Activated T-helper 2 cell treated with anti-CD3 and anti-CD28 coated beads, Interferon-gamma antibody, Interleukin-2, Interleukin-4, amounts not matched to agents 10 μg/mL and 5 μg/mL and 100 μg/mL, durations not matched to agents 14 hours and 24 hours and 36 hours (primary cell): Measurements from ENCODE around the gene EZR. TPM values are rescaled to one million over a fixed set of nuclear protein-coding genes. Genes with fewer than 3 reads are reported as not detected.
A peak's percentile ranks its signal among the peaks of the same experiment; 100 is the strongest.

Source experiments
- DNase-seq: peaks from one replicate; pipeline ENCODE4 v3.0.0; 2021; ENCODE audit warnings: low spot score
- H3K27ac Mint-ChIP-seq: one replicate; pipeline ENCODE4 v1.8.0; 2021; ENCODE audit warnings: mixed read lengths
- H3K27me3 Mint-ChIP-seq: one replicate; pipeline ENCODE4 v1.8.0; 2021; ENCODE audit warnings: low read depth, mixed read lengths
- H3K36me3 Mint-ChIP-seq: one replicate; pipeline ENCODE4 v1.8.0; 2021; ENCODE audit warnings: low read depth, mixed read lengths
- H3K4me1 Mint-ChIP-seq: one replicate; pipeline ENCODE4 v1.8.0; 2021; ENCODE audit warnings: low read depth, mixed read lengths
- H3K4me3 Mint-ChIP-seq: one replicate; pipeline ENCODE4 v1.8.0; 2021; ENCODE audit warnings: low read depth, mild to moderate bottlenecking, moderate library complexity, mixed read lengths
- H3K9me3 Mint-ChIP-seq: one replicate; pipeline ENCODE4 v1.8.0; 2021; ENCODE audit warnings: mixed read lengths
- intact Hi-C: fragments of 100-400 bp; cut with micrococcal nuclease; formaldehyde crosslinking; loops from one replicate; pipeline ENCODE4 v1.15.1; 2023
- total RNA-seq: library from RNA; stranded (reverse); gene quantifications from 2 replicates; pipeline ENCODE4 v1.2.3, GENCODE V29; 2022

The EZR gene
- total RNA-seq, 1 donor from 2014 or later = 204 TPM

GRCh38 chr6:158764183-158764849 is 54.9 kb downstream of the EZR start:
- Mint-ChIP-seq H3K9me3 (no peaks in the 10 kb centered on the region), H3K4me1 (peaks cover 2% of the 10 kb centered on the region), H3K36me3 (peaks cover 89% of the 10 kb centered on the region), H3K27ac (peak overlapping the region; percentile 17), H3K27me3 (no peaks in the 10 kb centered on the region), H3K4me3 (no peak overlapping the region)
- intact Hi-C loops = no loop called here
- DNase-seq = no peak

- Mint-ChIP-seq H3K36me3 (peaks cover 89% of the 10 kb centered on the region), H3K4me3 (no peak overlapping the region), H3K27me3 (no peaks in the 10 kb centered on the region), H3K27ac (peak overlapping the region; percentile 17), H3K4me1 (peaks cover 2% of the 10 kb centered on the region), H3K9me3 (no peaks in the 10 kb centered on the region)
- no peak for DNase-seq
- intact Hi-C loops = no loop called here
These were observed 55.6 kb downstream of the EZR start for GRCh38 chr6:158763434-158764182.

DNA sequence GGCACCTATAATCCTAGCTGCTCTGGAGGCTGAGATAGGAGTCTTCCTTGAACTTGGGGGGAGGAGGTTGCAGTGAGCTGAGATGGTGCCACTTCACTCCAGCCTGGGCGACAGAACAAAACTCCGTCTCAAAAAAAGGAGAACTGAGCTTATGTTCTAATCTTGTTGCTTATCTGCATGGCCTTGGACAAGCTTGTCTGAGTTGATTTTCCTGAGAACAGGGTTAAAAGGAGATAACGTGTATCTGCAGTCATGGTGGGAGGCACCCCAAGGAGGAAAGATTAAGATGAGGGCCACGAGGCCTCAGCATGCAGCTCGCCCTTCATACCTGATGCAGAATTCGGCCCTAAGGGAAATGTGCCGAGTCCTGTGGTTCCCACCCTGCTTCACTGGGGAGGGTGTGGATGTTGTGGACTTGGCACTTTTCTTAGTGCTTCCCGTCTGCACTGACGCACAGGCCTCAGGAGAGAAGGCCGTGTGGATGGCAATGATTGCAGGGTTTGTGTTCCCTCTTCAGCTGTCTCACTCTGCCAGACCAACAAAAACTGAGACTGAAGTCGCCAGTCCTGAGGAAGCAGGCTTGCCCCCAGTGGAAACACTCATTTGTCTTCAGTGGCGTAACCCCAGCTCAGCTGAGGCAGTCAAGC is 56.3 kb downstream of the EZR start:
- no peak overlapping the region for H3K4me3 Mint-ChIP-seq
- peaks cover 2% of the 10 kb centered on the region for H3K4me1 Mint-ChIP-seq
- H3K27me3 Mint-ChIP-seq = no peaks in the 10 kb centered on the region
- intact Hi-C loops = no loop called here
- H3K27ac Mint-ChIP-seq = no peak overlapping the region
- no peak for DNase-seq
- H3K9me3 Mint-ChIP-seq = no peaks in the 10 kb centered on the region
- peaks cover 89% of the 10 kb centered on the region for H3K36me3 Mint-ChIP-seq

DNA sequence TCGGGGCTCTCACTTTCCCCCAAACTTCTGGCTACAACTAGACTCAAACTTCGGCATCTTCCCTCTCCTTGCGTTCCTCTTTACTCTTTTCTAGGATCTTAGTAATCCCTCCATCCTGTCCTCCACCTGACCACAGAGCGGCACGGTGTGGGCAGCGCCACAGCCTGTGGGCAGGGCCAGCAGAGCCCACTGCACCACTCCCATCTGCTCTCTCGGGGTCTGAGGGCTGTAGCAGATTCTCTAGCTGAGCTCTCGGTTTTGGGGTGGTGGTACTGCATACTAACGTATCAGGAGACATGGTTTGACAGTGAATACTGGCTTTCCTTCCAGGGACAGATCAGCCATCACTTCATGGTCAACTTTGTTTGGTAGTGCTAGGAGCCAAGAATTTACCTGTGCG is 57.4 kb downstream of the EZR start:
- DNase-seq = no peak
- Mint-ChIP-seq H3K9me3 (no peaks in the 10 kb centered on the region), H3K4me3 (no peak overlapping the region), H3K27me3 (no peaks in the 10 kb centered on the region), H3K36me3 (peaks cover 87% of the 10 kb centered on the region), H3K4me1 (no peaks in the 10 kb centered on the region), H3K27ac (peak overlapping the region; percentile 62)
- intact Hi-C loops = no loop called here

DNA sequence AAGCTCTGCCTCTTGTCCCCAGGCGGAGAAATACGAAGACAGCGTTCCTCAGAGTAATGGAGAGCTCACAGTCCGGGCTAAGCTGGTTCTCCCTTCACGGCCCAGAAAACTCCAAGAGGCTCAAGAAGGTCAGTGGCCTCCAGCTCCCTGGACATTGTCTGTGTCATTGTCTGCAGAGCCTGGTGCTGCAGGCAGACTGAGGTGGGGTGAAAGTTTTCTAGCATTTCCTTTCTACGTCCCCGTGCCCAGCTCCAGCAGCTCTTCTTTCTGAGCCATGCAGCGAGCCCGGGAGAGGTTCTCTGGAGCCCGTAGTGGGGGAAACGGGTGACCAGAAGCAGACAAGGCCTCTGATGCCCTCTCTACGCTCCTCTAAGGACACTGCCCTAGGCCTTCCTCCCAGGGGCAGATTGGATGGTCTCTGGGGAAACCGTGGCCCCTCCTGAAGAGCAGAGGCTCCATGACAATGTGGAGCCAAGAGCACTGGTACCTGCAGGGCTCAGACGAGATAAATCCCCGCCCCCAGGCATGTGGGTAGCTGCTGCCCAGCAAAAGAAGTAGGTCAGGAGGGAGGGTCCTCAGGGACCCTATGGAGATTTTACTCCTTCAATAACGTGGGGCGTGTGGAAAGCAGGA is 58.4 kb downstream of the EZR start:
- no peak for DNase-seq
- intact Hi-C loops = no loop called here
- Mint-ChIP-seq H3K27me3 (no peaks in the 10 kb centered on the region), H3K9me3 (no peaks in the 10 kb centered on the region), H3K27ac (peak overlapping the region; percentile 33), H3K4me3 (no peak overlapping the region), H3K4me1 (no peaks in the 10 kb centered on the region), H3K36me3 (peaks cover 85% of the 10 kb centered on the region)

GRCh38 chr6:158759966-158760617 is 59.1 kb downstream of the EZR start:
- no peaks in the 10 kb centered on the region for H3K9me3 Mint-ChIP-seq
- no peak overlapping the region for H3K27ac Mint-ChIP-seq
- H3K36me3 Mint-ChIP-seq = peaks cover 86% of the 10 kb centered on the region
- no peaks in the 10 kb centered on the region for H3K4me1 Mint-ChIP-seq
- H3K4me3 Mint-ChIP-seq = no peak overlapping the region
- H3K27me3 Mint-ChIP-seq = no peaks in the 10 kb centered on the region
- no peak for DNase-seq
- intact Hi-C loops = no loop called here

DNA sequence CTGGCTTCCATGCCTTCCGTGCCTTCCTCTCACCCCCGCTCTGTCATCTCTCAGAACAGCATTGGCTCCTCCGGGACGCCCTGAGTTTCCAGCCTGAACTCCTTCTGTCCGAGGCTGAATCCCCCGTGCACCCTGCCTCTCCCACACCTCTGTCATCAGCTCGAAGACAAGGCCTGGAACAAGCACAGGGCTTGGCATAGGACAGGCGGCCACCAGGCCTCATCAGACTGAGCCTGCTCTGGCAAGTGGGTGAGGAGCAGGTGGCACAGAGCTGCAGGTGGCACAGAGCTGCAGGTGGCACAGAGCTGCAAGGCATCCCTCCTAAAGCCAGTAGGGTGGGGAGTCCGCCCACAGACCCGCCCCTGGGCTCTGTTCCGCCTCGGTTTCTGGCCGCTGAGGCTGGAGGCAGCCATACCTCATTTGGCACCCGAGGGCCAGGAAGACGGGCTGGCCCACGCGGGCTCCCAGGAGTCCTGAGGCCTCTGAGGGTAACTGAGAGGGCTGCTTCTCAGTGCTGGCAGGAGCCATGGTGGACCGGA is 60.2 kb downstream of the EZR start:
- H3K27me3 Mint-ChIP-seq = no peaks in the 10 kb centered on the region
- intact Hi-C loops = no loop called here
- no peaks in the 10 kb centered on the region for H3K4me1 Mint-ChIP-seq
- H3K36me3 Mint-ChIP-seq = peaks cover 86% of the 10 kb centered on the region
- DNase-seq = no peak
- no peak overlapping the region for H3K4me3 Mint-ChIP-seq
- H3K27ac Mint-ChIP-seq = no peak overlapping the region
- H3K9me3 Mint-ChIP-seq = no peaks in the 10 kb centered on the region

- Mint-ChIP-seq H3K27ac (no peak overlapping the region), H3K4me1 (no peaks in the 10 kb centered on the region), H3K27me3 (no peaks in the 10 kb centered on the region), H3K4me3 (no peak overlapping the region), H3K9me3 (no peaks in the 10 kb centered on the region), H3K36me3 (peaks cover 86% of the 10 kb centered on the region)
- intact Hi-C loops = no loop called here
- DNase-seq = no peak
These were observed 60.7 kb downstream of the EZR start for GRCh38 chr6:158758451-158758860.

GRCh38 chr6:158757753-158758090 is 61.4 kb downstream of the EZR start:
- Mint-ChIP-seq H3K27ac (peak overlapping the region; percentile 45), H3K36me3 (peaks cover 79% of the 10 kb centered on the region), H3K9me3 (no peaks in the 10 kb centered on the region), H3K27me3 (no peaks in the 10 kb centered on the region), H3K4me1 (no peaks in the 10 kb centered on the region), H3K4me3 (no peak overlapping the region)
- DNase-seq = no peak
- intact Hi-C loops = no loop called here

- Mint-ChIP-seq H3K4me1 (no peaks in the 10 kb centered on the region), H3K9me3 (no peaks in the 10 kb centered on the region), H3K36me3 (peaks cover 78% of the 10 kb centered on the region), H3K4me3 (no peak overlapping the region), H3K27me3 (no peaks in the 10 kb centered on the region), H3K27ac (peak overlapping the region; percentile 45)
- intact Hi-C loops = no loop called here
- DNase-seq = no peak
These were observed 62.0 kb downstream of the EZR start for GRCh38 chr6:158756977-158757752.

DNA sequence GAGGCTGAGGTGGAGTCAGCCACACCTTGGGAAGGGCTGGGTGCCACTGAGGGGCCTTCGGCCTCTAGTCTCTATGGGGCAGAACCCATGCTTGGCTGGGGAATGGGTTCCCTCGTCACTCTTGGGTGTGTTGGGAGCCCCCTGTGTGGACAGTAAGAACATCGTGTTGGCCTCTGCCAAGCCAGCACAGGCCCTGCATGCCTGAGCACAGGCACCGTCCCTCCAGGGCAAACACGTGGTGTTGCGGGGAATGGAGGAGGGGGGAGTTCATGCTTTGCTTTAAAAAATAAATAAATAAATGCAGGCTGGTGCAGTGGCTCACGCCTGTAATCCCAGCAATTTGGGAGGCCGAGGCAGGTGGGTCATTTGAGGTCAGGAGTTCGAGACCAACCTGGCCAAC is 63.0 kb downstream of the EZR start:
- DNase-seq = no peak
- Mint-ChIP-seq H3K27ac (no peak overlapping the region), H3K9me3 (no peaks in the 10 kb centered on the region), H3K27me3 (no peaks in the 10 kb centered on the region), H3K36me3 (peaks cover 80% of the 10 kb centered on the region), H3K4me3 (no peak overlapping the region), H3K4me1 (no peaks in the 10 kb centered on the region)
- intact Hi-C loops = no loop called here

GRCh38 chr6:158755636-158756035 is 63.5 kb downstream of the EZR start:
- intact Hi-C loops = no loop called here
- Mint-ChIP-seq H3K9me3 (no peaks in the 10 kb centered on the region), H3K27me3 (no peaks in the 10 kb centered on the region), H3K4me3 (no peak overlapping the region), H3K36me3 (peaks cover 79% of the 10 kb centered on the region), H3K27ac (no peak overlapping the region), H3K4me1 (no peaks in the 10 kb centered on the region)
- DNase-seq = no peak
